Measurements from ENCODE around the gene PHLDB1. TPM values are rescaled to one million over a fixed set of nuclear protein-coding genes. Genes with fewer than 3 reads are reported as not detected.

PHLDB1 gene
- total RNA-seq, 1 experiment from 2014 or later, result 48.7 TPM

DNA sequence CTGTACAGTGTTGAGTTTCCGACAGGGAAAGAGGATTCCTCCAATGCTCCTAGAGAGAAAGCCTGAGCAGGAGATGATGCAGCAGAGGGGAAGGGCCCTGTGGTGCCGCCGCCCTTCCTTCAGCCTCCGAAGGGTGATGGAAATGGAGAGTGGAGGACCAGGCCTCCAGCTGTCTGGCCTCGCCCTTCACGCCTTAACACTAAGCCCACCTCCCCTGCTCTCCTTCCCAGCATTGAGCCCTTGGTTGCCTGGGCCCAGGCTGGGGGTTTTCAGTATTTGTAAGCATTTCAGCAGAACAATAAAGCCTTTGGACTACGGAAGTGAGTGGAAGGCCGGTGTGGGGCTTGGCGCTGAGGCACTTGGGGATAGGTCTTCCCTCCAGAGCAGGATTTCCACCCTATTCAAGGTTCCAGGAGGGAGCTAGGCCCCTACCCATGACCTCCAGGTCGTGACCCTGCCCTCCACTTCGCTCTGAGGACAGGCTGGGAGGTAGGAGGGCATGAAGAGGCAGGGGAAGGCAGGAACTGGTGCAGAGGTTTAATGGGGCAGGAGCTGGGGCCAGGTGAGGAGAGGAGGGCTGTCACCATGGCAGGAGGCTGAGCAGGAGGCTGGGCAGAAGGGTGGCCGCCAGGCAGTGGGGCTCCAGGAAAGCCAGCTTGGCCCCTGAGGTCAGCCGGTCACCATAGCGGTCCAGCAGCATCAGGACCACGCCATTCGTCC lies 50.5 kb downstream of the PHLDB1 start:
- H3K27ac ChIP-seq (ENCODE audit: low read depth, low read length, poor library complexity, severe bottlenecking), result no peak overlapping the region
- H3K4me1 ChIP-seq (ENCODE audit: insufficient read depth, low read length, poor library complexity, severe bottlenecking), result no peaks in the 10 kb centered on the region
- no TSS peak for BruUV-seq (replicated peaks)
- DNase-seq (ENCODE audit: low spot score), result no peak
- CTCF ChIA-PET, result interaction anchor here (0.6 to 0.8 kb wide), 2 partner anchors 63 to 216 kb away, joined by 4 to 7 read pairs; no protein-coding TSS in a partner anchor
- H3K9me3 ChIP-seq (ENCODE audit: low read depth, low read length, poor library complexity, severe bottlenecking), result no peaks in the 10 kb centered on the region
- no peaks in the 10 kb centered on the region for H3K36me3 ChIP-seq (ENCODE audit: insufficient read depth, low read length, poor library complexity, severe bottlenecking)
- POLR2A ChIA-PET (ENCODE audit: low non-redundant PET), result no interaction called here
- TF ChIP-seq, protein P1, sequence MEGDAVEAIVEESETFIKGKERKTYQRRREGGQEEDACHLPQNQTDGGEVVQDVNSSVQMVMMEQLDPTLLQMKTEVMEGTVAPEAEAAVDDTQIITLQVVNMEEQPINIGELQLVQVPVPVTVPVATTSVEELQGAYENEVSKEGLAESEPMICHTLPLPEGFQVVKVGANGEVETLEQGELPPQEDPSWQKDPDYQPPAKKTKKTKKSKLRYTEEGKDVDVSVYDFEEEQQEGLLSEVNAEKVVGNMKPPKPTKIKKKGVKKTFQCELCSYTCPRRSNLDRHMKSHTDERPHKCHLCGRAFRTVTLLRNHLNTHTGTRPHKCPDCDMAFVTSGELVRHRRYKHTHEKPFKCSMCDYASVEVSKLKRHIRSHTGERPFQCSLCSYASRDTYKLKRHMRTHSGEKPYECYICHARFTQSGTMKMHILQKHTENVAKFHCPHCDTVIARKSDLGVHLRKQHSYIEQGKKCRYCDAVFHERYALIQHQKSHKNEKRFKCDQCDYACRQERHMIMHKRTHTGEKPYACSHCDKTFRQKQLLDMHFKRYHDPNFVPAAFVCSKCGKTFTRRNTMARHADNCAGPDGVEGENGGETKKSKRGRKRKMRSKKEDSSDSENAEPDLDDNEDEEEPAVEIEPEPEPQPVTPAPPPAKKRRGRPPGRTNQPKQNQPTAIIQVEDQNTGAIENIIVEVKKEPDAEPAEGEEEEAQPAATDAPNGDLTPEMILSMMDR (conservative IDR thresholded peaks at IDR 0.05; ENCODE audit: low read depth, low read length), result no peak
- TF ChIP-seq EZH2 (IDR thresholded peaks at IDR 0.05; ENCODE audit: borderline replicate concordance, low read depth, low read length, poor library complexity, severe bottlenecking), result no peak
- intact Hi-C loops (cut with micrococcal nuclease; ENCODE audit: unreplicated experiment), result no loop called here
- H3K4me3 ChIP-seq (ENCODE audit: low read depth, low read length, poor library complexity, severe bottlenecking), result no peak overlapping the region
- no peaks in the 10 kb centered on the region for H3K27me3 ChIP-seq (replicated peaks; ENCODE audit: insufficient read depth, low read depth, low read length, poor library complexity)

DNA sequence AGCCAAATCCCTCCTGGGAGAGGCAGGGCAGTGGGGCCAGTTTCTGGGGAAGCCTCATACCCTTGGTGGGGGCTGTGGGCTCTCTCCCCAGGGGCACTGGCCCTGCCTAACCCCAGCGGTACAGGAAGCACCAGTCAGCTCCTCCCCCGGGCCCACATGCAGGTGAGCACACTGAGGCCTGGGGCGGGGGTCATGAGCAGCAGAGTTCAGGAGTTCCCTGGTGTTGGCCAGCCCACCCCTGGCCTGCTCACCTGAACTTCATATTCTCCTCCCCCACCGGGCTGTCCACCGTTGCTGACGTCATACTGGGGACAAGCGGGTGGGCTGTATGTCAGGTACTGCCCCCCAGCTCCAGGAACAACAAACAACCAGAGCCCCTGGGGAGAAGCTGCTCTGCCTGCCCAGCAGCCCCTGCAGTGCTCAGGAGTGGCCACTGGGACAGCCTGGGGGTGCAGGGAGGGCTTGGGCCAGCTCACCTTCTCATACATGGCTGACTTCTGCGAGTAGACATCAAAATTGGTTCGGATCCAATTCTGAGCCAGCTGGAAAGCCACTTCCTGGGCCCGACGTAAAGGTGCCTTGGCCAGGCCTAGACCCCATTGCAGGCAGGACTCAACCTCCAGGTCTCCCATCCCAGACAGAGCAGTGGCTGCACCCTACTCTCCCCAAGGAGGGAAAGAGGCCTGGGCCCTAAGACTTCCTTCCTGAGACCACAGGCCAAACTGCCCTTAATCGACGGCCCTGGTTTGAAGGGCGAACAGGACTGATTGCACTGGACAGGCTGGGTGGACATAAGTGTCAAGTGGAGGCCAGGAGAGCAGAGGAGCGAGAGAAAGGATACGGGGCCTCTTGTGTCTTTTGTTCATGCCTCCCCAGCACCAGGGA lies 51.3 kb downstream of the PHLDB1 start:
- TF ChIP-seq, protein P1 (conservative IDR thresholded peaks at IDR 0.05; ENCODE audit: low read depth, low read length), result no peak
- TF ChIP-seq EZH2 (IDR thresholded peaks at IDR 0.05; ENCODE audit: borderline replicate concordance, low read depth, low read length, poor library complexity, severe bottlenecking), result no peak
- Histone ChIP-seq H3K4me3 (ENCODE audit: low read depth, low read length, poor library complexity, severe bottlenecking) (no peak overlapping the region), H3K27me3 (replicated peaks; ENCODE audit: insufficient read depth, low read depth, low read length, poor library complexity) (no peaks in the 10 kb centered on the region), H3K4me1 (ENCODE audit: insufficient read depth, low read length, poor library complexity, severe bottlenecking) (no peaks in the 10 kb centered on the region), H3K27ac (ENCODE audit: low read depth, low read length, poor library complexity, severe bottlenecking) (no peak overlapping the region), H3K9me3 (ENCODE audit: low read depth, low read length, poor library complexity, severe bottlenecking) (no peaks in the 10 kb centered on the region), H3K36me3 (ENCODE audit: insufficient read depth, low read length, poor library complexity, severe bottlenecking) (no peaks in the 10 kb centered on the region)
- intact Hi-C loops (cut with micrococcal nuclease; ENCODE audit: unreplicated experiment), result loop anchor here (1.0 kb wide), 1 partner anchor 63 kb away; no protein-coding TSS in a partner anchor
- ChIA-PET CTCF (interaction anchor here (0.6 to 1.5 kb wide), 9 partner anchors 22 to 330 kb away, joined by 3 to 15 read pairs (median 4); no protein-coding TSS in a partner anchor), POLR2A (ENCODE audit: low non-redundant PET) (no interaction called here)
- no peak for DNase-seq (ENCODE audit: low spot score)
- no TSS peak for BruUV-seq (replicated peaks)

DNA sequence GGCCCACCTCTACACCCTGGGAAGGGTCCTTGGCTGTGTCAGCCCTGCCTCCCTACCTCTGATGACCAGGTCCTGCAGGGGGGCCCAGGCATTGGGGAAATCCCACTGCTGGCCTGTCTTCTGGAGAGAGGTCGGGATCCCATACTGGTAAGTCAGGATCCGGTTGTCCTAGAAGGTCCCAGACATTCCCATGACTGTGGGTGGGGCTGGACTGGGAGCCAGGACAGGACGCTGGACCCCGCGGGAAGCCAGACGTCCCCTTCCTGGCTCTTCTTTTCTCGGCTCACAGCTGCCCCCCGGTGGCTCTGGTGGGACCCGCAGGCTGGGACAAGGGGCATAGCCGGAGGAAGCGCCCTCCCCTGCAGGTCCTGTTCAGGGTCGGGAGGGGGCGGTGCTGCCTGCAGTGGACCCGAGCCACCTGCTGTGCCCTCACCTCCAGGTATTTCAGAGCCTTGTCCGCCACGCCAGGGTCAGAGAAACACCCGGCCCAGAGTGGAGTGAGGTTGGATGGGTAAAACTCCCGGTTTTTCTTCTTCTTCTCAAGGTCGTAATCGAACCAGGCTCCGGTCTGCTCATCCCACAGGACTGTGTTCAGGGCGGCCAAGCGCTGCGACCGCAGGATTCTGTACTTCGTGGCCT lies 52.0 kb downstream of the PHLDB1 start:
- peak; percentile 95 for DNase-seq (ENCODE audit: low spot score)
- Histone ChIP-seq H3K36me3 (ENCODE audit: insufficient read depth, low read length, poor library complexity, severe bottlenecking) (no peaks in the 10 kb centered on the region), H3K4me3 (ENCODE audit: low read depth, low read length, poor library complexity, severe bottlenecking) (no peak overlapping the region), H3K4me1 (ENCODE audit: insufficient read depth, low read length, poor library complexity, severe bottlenecking) (no peaks in the 10 kb centered on the region), H3K9me3 (ENCODE audit: low read depth, low read length, poor library complexity, severe bottlenecking) (no peaks in the 10 kb centered on the region), H3K27ac (ENCODE audit: low read depth, low read length, poor library complexity, severe bottlenecking) (no peak overlapping the region), H3K27me3 (replicated peaks; ENCODE audit: insufficient read depth, low read depth, low read length, poor library complexity) (no peaks in the 10 kb centered on the region)
- CTCF ChIA-PET, result interaction anchor here (0.6 to 1.5 kb wide), 8 partner anchors 21 to 329 kb away, joined by 3 to 15 read pairs (median 4); no protein-coding TSS in a partner anchor
- intact Hi-C loops (cut with micrococcal nuclease; ENCODE audit: unreplicated experiment), result loop anchor here (1.0 kb wide), 1 partner anchor 64 kb away; no protein-coding TSS in a partner anchor
- BruUV-seq (replicated peaks), result no TSS peak
- no peak for TF ChIP-seq EZH2 (IDR thresholded peaks at IDR 0.05; ENCODE audit: borderline replicate concordance, low read depth, low read length, poor library complexity, severe bottlenecking)
- TF ChIP-seq, protein P1 (conservative IDR thresholded peaks at IDR 0.05; ENCODE audit: low read depth, low read length), result peak; percentile 100
- POLR2A ChIA-PET (ENCODE audit: low non-redundant PET), result no interaction called here

All from A673 (cell line).